OCI-LY1 (cell line): ENCODE results near the gene MAP4K4.

ENCODE experiments used
- H2AFZ ChIP-seq: fragments of 200-600 bp; sonication (generic), shearing (Covaris generic); 2 replicates; pipeline ENCODE4 v1.6.0; 2014; ENCODE audit warnings: antibody characterized with exemption, mild to moderate bottlenecking, low read length
- H3F3A ChIP-seq: fragments of 200-600 bp; sonication (generic), shearing (Covaris generic); 2 replicates; pipeline ENCODE4 v1.6.0; 2014; ENCODE audit warnings: mild to moderate bottlenecking, antibody characterized with exemption, low read length, moderate library complexity; ENCODE audit not compliant: insufficient read depth
- H3K27ac ChIP-seq: fragments of 200-600 bp; sonication (generic); 2 replicates; pipeline ENCODE4 v1.5.1; 2014; ENCODE audit warnings: low read length, mixed run types, mild to moderate bottlenecking, low read depth; ENCODE audit not compliant: poor library complexity, severe bottlenecking
- H3K27me3 ChIP-seq: fragments of 200-600 bp; sonication (generic); 2 replicates; pipeline ENCODE4 v1.6.0; 2014; ENCODE audit warnings: antibody characterized with exemption, mild to moderate bottlenecking, low read length, moderate library complexity; ENCODE audit not compliant: insufficient read depth
- H3K36me3 ChIP-seq: fragments of 200-600 bp; sonication (generic); 2 replicates; pipeline ENCODE4 v1.6.1; 2014; ENCODE audit warnings: mild to moderate bottlenecking, antibody characterized with exemption, low read length, moderate library complexity, mixed read lengths; ENCODE audit not compliant: insufficient read depth
- H3K4me1 ChIP-seq: fragments of 200-600 bp; sonication (generic); 2 replicates; pipeline ENCODE4 v1.5.1; 2014; ENCODE audit warnings: mild to moderate bottlenecking, low read length, moderate library complexity; ENCODE audit not compliant: insufficient read depth, severe bottlenecking
- H3K4me2 ChIP-seq: fragments of 200-600 bp; sonication (generic), shearing (Covaris generic); 2 replicates; pipeline ENCODE4 v1.6.1; 2014; ENCODE audit warnings: low read length
- H3K4me3 ChIP-seq: fragments of 200-600 bp; sonication (generic); 2 replicates; pipeline ENCODE4 v1.5.1; 2014; ENCODE audit warnings: low read length, low read depth, mild to moderate bottlenecking, mixed read lengths; ENCODE audit not compliant: poor library complexity, severe bottlenecking
- H3K79me2 ChIP-seq: fragments of 200-600 bp; shearing (Covaris generic); 2 replicates; pipeline ENCODE4 v1.6.1; 2016; ENCODE audit warnings: mixed run types, low read length, mixed read lengths; ENCODE audit not compliant: insufficient read depth
- H3K9ac ChIP-seq: fragments of 200-600 bp; sonication (generic), shearing (Covaris generic); 2 replicates; pipeline ENCODE4 v1.6.1; 2014; ENCODE audit warnings: mild to moderate bottlenecking, low read length, mixed read lengths
- H3K9me2 ChIP-seq: fragments of 200-600 bp; sonication (generic), shearing (Covaris generic); 2 replicates; pipeline ENCODE4 v1.6.1; 2014; ENCODE audit warnings: low read depth, mild to moderate bottlenecking, low read length, mixed read lengths
- H3K9me3 ChIP-seq: fragments of 200-600 bp; shearing (Covaris generic); 2 replicates; pipeline ENCODE4 v1.6.1; 2014; ENCODE audit warnings: low read length, mixed read lengths
- H4K20me1 ChIP-seq: fragments of 200-600 bp; sonication (generic), shearing (Covaris generic); 2 replicates; pipeline ENCODE4 v1.6.0; 2016; ENCODE audit warnings: mild to moderate bottlenecking, low read length; ENCODE audit not compliant: insufficient read depth
- CTCF ChIP-seq: fragments of 200-600 bp; sonication (generic), shearing (Covaris generic); IDR thresholded peaks from 2 replicates; pipeline ENCODE4 v1.5.1; 2017; ENCODE audit warnings: mild to moderate bottlenecking, antibody characterized with exemption, low read length, moderate library complexity, mixed read lengths
- EZH2 ChIP-seq: fragments of 200-600 bp; sonication (generic), shearing (Covaris generic); IDR thresholded peaks from 2 replicates; pipeline ENCODE4 v1.8.0; 2017; ENCODE audit warnings: borderline replicate concordance, mixed run types, mild to moderate bottlenecking, antibody characterized with exemption, low read length, moderate library complexity, mixed read lengths

Gene MAP4K4

GRCh38 chr2:101741775-101742520, 44.4 kb downstream of the MAP4K4 start:
- Histone ChIP-seq H3K4me3 (no peak overlapping the region), H3K4me2 (peak overlapping the region; percentile 29; the same call in 1 of the 2 replicates), H3K9me3 (no peaks in the 10 kb centered on the region), H3F3A (no peaks in the 10 kb centered on the region), H4K20me1 (no peaks in the 10 kb centered on the region), H3K79me2 (peaks cover 81% of the 10 kb centered on the region), H3K36me3 (no peaks in the 10 kb centered on the region), H3K27me3 (no peaks in the 10 kb centered on the region), H3K4me1 (peaks cover 82% of the 10 kb centered on the region), H3K9me2 (no peaks in the 10 kb centered on the region), H3K27ac (peak overlapping the region; percentile 69), H3K9ac (peak overlapping the region; percentile 1; the same call in 1 of the 2 replicates), H2AFZ (no peak overlapping the region)
- TF ChIP-seq CTCF (no peak), EZH2 (no peak)

DNA sequence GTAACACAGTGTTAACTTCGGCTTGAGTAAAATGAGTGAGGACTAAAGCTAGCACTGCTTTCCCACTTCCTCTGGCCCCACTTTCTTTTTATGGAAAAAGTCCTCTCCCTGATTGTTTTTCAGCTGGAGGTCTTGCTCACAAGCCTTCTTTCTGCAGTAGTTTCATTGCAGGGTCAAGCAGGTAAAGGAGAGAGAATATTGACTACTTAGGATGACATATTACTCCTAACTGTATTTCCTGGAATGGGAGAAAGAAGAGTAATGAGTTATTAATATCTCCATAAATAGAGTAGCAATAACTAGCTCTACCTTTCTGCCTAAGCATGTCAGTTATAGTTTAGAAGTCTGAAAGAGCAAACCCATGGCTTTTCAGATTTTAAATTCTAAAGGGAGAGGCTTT, 45.0 kb downstream of the MAP4K4 start:
- no peak for TF ChIP-seq EZH2
- no peak for TF ChIP-seq CTCF
- Histone ChIP-seq H3K4me1 (peaks cover 83% of the 10 kb centered on the region), H3K4me2 (peak overlapping the region; percentile 29; the same call in 1 of the 2 replicates), H3K4me3 (no peak overlapping the region), H3K9ac (peak overlapping the region; percentile 1; the same call in 1 of the 2 replicates), H3K79me2 (peaks cover 83% of the 10 kb centered on the region), H3F3A (no peaks in the 10 kb centered on the region), H3K27ac (peak overlapping the region; percentile 69), H3K9me2 (no peaks in the 10 kb centered on the region), H3K36me3 (no peaks in the 10 kb centered on the region), H3K9me3 (no peaks in the 10 kb centered on the region), H3K27me3 (no peaks in the 10 kb centered on the region), H2AFZ (no peak overlapping the region), H4K20me1 (no peaks in the 10 kb centered on the region)

DNA sequence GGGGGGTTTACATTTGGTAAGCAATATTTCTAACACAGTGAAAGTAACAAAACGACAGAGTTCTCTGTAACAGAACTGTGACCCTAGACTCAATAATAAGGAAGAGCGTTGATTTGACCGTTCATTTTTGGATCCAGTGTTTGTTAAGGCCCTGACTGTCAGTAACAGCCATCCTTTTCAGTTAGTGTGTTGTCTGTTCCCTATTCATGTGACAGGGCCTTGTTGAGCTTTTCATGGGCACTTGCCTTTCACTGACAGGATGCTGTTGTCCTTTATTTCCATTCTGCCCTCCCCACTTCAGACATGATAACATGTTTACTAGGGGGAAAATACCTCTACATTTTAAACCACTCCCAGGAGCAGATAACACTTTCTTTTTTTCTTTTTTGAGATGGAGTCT, 45.8 kb downstream of the MAP4K4 start:
- H3K9me3 ChIP-seq = no peaks in the 10 kb centered on the region
- TF ChIP-seq CTCF (no peak), EZH2 (no peak)
- H4K20me1 ChIP-seq = no peaks in the 10 kb centered on the region
- H3K9me2 ChIP-seq = no peaks in the 10 kb centered on the region
- H3K27ac ChIP-seq = peak overlapping the region; percentile 69
- peak overlapping the region; percentile 23; the same call in 1 of the 2 replicates for H3K4me2 ChIP-seq
- no peak overlapping the region for H3K4me3 ChIP-seq
- no peaks in the 10 kb centered on the region for H3F3A ChIP-seq
- no peak overlapping the region for H2AFZ ChIP-seq
- H3K9ac ChIP-seq = no peak overlapping the region
- no peaks in the 10 kb centered on the region for H3K36me3 ChIP-seq
- no peaks in the 10 kb centered on the region for H3K27me3 ChIP-seq
- H3K79me2 ChIP-seq = peaks cover 81% of the 10 kb centered on the region
- H3K4me1 ChIP-seq = peaks cover 83% of the 10 kb centered on the region
